ENCODE measurements around the gene HES5. TPM values are rescaled to one million over a fixed set of nuclear protein-coding genes. Genes with fewer than 3 reads are reported as not detected.
"Not testable (repeated sequence)": the region's sequence is repeated elsewhere in the genome, so short reads cannot be mapped to it uniquely, and the experiment has no call there.

HES5 gene, protein sequence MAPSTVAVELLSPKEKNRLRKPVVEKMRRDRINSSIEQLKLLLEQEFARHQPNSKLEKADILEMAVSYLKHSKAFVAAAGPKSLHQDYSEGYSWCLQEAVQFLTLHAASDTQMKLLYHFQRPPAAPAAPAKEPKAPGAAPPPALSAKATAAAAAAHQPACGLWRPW
- 1.6 TPM in 1 of 2 replicates, not detected in the other for total RNA-seq (2014; rRNA removed; shearing (Covaris generic))

DNA sequence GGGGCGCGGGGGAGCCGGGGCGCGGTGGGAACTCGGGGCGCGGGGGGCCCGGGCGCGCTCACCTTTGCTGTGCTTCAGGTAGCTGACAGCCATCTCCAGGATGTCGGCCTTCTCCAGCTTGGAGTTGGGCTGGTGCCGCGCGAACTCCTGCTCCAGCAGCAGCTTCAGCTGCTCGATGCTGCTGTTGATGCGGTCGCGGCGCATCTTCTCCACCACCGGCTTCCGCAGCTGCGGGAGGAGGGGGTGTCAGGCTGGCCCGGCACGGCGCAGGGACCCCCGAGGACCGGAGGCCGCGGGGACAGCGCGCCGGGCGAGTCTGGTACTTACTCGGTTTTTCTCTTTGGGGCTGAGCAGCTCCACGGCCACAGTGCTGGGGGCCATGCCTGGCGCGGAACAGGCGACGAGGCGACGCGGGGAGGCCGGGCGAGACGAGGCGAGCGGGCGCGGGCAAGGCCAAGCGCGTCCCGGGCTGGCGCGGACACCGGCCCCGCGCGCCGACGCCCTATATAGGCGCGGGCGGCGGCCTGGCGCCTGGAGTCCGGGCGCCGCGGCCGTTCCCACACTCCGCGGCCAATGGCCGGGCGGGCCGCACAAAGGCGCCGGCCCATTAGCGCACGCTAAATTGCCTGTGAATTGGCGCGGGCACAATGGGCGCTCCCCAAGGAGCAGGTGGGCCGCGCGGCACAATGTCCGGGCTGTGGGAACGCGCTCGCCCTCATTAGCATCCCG is at the start of gene HES5:
Gene HES5 (minus strand): TSS at position 480 of the 729 bp plus-strand sequence. CDS start 99 bp downstream, at position 381.
- no peak for DNase-seq (ENCODE audit: low read depth)

DNA sequence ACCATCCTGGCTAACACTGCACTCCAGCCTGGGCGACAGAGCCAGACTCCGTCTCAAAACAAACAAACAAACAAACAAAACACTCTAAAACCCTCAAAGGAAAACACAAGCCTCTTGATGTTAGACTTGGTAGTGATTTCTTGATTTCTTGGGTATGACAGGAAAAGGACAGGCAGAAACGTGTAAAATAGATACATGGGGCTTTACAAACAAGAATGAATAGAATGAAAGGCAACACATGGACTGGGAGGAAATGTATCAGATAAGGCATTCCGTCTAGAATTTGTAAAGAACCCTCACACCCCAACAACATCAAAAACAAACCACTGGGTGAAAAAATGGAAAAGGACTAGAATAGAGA is 48.7 kb upstream of the HES5 start:
- DNase-seq (ENCODE audit: low read depth), result no peak

DNA sequence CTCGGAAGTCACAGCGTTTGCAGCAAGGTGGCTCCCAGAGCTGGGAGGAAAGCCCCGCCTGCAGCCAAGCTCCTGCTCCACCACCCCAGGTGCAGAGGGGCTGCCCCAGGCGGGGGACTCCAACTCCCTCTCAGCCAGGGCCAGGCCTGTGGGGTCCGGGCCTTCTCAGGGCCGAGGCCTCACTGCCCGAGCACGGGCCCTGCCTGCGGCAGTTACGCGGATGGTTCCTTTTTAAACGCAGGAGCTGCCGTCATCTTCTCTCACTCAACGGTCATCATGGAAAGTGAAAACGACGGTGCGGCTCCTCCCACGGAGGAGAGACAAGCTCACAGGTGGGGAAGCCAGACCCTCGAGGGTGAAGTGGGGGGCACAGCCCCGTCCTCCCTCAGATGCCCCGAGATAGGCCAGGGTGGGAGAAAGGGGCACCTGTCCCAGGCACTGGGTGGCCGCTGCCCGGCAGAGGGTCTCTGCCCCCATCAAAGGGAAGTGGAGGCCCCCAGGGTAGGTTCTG is 47.6 kb upstream of the HES5 start:
- not testable (repeated sequence) for DNase-seq (ENCODE audit: low read depth)

DNA sequence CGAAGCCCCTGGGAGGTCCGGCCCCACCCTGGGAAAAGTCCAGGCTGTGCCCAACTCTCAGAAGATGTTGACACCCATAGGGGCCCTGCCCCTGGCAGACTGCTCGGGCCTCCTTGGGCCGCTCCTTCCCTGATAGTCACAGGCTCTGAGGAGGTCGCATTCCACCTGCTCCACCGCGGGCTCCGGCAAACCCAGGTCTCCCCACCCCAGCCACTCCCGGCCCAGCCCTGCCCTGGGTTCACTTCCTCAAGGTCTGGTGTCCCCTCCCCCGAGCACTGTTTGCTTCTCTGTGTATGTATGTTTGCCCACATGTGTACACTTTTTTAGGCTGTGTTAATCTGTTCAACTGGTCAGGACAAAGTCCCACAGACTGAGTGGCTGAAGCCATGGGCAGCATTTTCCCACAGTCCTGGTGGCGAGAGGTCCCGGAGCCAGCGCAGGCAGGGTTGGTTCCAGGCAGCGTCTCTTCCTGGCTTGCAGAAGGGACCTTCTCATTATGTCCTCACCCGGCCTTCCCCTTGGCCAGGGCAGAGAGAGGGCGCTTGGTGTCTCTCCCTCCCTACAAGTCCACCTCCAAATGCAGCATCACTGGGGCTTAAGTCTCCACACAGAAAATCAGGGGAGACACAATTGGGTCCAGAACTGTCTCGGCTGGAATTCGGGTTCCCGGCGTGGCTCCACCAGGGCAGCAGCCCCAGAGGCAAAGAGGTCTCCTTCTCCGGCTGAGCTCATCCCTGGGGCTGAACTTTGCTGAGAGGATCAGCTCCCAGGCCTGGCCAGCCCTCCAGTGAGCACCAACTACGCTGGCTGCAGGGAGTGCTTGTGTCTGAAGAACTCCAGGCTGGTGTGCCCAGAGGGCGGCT is 46.0 kb upstream of the HES5 start:
- no peak for DNase-seq (ENCODE audit: low read depth)

DNA sequence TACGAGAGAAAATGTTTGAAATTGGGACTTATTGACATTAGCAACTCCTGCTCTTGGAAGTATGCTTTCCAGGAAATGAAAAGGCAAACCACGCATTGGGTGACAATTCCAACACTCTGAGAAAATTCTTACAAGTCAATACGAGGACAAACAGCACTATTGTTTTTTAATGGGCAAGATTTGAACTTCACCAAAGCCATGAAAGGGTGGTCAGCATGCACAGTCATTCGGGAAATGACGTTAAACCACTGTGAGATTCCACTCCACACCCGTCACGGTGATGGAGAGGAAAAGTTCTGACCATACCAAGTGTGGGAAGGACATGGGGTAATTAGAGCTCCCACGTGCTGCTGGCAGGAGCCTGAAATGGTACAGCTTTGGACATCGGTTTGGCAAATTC is 44.3 kb upstream of the HES5 start:
- DNase-seq (ENCODE audit: low read depth), result peak; percentile 28

DNA sequence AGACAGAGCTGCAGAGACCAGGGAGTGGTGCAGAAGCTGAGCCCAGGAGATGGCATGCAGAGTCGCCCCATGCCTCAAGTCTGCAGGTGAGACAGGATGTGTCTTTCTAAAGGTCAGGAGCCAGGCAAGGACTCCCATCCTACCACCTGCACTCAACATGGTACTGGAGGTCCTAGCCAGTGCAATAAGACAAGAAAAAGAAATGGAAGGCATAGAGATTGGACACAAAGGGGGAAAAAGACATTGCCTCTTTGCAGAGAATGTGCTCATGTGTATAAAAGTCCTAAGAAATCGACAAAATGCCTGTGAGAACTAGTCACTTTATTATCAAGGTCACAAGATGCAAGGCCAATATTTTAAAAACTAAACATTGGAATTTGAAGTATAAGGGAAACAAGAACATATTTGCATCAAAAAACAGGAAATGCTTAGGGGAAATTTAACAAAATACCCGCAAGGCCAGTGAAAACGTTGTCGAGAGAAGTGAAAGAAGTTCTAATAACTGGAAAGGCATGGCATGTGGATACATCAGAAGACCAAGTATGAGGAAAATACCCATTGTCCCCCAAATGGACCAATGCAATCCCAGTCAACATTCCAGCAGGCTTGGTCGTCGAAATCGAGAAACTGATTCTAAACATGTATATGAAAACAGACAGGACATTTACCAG is 43.3 kb upstream of the HES5 start:
- no peak for DNase-seq (ENCODE audit: low read depth)

DNA sequence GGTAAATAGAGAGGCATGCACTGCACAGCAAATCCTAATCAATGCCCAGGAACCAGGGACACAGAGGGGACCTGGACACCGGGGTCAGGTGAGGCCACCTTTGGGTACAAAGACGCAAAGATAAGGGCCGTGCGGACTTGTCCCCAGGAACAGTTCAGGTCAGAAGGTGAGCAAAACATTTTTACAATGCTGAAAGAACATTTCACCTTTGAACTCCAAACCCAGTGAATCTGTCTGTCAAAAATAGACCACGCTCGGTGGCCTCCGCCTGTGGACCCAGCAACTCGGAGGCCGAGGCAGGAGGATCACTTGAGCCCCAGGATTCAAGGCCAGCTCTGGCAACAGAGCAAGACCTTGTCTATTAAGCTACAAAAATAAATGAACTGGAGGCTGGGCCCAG is 41.3 kb upstream of the HES5 start:
- DNase-seq (ENCODE audit: low read depth), result no peak

DNA sequence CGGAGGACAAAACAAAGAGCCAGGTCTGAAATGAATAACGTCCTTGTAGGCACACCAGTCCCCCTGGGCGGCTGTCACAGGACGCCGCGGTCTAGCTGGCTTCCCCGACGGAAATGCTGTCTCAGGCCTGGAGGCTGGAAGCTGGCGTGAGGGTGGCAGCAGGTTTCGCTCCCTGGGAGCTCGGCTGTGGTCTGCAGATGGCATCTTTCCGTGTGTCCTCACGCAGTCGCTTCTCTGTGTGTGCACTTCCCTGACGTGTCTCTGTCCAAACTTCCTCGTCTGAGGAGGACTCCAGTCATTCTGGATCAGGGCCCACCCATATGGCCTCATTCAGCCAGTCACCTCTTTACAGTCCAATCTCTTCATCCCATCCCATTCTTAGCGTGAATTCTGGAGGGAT is 40.3 kb upstream of the HES5 start:
- no peak for DNase-seq (ENCODE audit: low read depth)

DNA sequence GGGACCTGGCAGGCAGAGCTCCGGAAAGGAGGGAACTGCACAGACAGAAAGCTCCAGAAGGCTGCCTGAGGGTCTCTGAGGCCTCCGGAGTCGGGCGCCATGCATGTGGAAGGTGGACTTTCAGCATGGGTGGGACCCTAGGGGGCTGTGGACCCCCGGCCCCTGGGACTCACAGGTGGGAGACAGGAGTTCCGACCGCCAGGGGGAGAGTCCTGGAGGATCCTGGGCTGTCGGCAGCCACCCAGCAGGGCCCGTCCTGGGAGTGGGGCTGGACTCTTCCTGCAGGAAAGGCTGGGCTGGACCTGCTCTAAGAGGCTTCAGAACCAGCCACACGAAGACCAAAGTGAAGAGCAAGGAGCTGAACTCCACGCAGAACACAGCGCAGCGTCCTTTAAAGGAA is 39.6 kb upstream of the HES5 start:
- DNase-seq (ENCODE audit: low read depth), result not testable (repeated sequence)

DNA sequence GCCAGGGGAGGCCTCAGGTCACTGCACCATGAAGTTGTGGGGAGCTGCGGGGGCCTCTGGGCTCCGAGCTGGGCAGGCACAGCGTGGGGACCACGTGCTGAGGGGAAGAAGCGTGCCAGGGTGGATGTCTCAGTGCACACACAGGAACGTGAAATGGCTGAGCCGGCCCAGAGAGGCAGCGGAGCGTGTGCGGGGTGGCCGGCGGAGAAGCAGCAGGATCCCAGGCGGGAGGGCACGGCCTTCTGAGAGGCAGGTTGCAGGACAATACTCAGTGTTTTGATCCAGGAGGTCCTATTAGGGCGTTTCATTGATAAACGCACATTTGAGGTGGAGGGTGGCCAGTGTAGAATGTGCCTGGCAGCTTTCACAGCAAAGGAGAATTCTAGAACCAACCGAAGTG is 39.0 kb upstream of the HES5 start:
- no peak for DNase-seq (ENCODE audit: low read depth)

DNA sequence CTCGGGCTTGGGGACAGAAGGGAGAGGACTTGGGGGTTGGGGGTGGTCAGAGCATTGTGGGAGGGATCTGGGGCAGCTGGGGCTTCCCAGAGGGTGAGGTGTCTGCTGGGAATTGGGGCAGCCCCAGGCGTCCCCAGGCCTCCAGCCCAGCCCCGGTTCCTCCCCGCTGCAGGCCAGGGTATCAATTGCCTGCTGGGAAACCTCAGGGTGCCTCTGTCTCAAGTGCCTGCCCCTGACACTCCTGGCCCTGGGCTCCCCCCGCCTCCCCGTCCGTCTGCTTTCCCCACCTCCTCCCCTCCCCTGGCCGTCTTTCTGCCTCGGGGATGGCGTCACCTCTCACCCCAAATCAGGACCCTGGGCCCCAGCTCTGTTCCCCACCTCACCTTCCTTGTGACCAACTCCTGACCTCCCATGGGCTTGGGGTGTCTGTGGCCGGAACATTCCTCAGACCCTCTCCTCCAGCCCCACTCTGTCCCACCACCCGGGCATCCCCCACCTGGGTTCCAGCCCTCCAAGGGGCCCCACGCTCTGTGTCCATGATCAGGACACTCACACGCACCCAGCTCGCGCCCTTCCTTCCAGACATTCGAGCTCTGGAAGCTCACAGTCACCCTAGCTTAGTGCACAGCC is 38.2 kb upstream of the HES5 start:
- not testable (repeated sequence) for DNase-seq (ENCODE audit: low read depth)

DNA sequence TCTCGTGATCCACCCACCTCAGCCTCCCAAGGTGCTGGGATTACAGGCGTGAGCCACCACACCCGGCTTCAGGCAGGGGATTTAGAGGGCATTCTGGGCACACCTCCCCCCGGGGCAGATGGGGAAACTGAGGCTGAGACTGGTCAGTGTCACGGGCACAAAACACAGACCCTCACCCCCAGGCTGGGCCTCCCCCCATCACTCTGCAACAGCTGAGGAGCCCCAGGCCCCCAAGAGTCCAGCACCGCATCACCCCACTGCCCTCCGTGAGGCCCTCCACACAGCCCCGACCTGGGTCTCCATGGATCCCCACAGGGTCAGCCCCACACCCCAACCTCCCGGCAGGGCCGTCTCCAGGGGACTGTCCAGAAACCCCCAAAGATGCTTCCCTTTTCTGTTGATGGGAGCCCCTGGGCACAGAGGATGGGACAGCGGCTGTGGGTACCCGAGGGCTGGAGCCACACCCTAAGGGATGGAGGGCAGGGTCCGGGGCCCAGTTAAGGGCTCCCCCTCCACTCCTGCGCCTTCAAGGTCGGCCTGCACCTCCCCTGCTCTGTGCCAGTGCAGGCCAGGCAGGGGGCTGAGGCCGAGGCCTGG is 37.1 kb upstream of the HES5 start:
- DNase-seq (ENCODE audit: low read depth), result no peak

DNA sequence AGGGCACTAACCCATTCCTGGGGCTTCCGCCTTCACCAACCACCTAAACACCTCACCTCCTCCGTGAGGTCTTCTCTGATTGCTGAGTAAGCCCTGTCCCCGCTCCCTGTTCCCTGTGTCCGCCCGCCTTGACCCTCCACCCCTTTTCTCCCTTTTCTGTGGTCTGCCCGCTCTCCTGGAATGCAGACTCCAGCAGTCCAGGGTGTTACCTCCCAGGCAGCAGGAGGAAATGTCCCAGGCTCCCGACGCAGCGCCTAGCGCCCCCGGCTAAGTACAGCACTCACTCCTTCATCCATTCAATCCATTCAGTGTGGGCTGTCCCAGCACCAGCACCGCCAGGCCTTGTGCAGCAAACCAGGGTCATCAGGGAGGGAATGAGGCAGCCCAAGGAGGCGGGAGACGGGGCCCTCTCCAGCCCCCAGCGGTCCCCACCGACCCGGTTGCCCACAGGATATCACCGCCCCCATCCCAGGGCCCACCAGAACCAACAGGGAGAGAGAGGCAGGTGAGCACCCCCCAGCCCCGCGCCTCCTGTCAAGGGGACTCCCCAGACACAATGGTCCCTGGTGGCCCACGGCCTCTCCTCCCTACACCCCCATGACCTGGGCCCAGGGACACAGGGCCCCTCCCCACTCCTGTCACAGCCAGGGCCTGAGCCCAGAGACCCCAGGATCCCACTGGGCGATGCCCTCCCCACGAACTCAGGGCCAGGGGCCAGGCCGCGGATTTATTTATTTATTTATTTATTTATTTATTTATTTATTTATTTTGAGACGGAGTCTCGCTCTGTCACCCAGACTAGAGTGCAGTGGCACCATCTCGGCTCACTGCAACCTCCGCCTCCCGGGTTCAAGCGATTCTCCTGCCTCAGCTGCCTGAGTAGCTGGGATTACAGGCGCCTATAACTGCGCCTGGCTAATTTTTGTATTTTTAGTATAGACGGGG is 36.3 kb upstream of the HES5 start:
- DNase-seq (ENCODE audit: low read depth), result peak; percentile 67

DNA sequence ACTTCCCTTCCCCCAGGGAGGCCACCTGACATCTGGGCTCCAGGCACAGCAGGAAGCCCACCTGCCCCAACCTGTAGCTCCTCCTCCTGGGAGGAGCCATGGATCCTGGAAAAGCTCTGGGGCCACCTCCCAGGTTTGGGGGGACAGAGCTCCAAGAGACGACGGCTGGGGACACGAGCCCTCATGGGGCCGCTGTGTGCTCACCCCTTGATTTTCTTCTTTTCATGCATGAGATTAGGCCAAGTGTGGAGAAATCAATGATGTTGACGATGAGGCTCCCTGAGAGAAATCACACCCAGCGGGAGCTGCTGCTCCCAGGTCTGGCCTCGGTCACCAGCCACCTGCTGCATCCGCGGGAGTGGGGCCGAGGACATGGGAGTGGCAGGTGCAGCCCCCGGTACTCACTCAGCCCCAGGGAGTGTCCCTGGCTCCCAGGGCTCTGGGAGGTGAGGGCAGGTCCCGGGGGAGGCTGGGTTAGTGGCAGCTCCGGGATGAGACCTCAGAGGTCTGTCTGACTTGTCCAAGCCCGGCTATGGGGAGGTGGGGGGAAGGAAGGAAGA is 34.8 kb upstream of the HES5 start:
- no peak for DNase-seq (ENCODE audit: low read depth)

DNA sequence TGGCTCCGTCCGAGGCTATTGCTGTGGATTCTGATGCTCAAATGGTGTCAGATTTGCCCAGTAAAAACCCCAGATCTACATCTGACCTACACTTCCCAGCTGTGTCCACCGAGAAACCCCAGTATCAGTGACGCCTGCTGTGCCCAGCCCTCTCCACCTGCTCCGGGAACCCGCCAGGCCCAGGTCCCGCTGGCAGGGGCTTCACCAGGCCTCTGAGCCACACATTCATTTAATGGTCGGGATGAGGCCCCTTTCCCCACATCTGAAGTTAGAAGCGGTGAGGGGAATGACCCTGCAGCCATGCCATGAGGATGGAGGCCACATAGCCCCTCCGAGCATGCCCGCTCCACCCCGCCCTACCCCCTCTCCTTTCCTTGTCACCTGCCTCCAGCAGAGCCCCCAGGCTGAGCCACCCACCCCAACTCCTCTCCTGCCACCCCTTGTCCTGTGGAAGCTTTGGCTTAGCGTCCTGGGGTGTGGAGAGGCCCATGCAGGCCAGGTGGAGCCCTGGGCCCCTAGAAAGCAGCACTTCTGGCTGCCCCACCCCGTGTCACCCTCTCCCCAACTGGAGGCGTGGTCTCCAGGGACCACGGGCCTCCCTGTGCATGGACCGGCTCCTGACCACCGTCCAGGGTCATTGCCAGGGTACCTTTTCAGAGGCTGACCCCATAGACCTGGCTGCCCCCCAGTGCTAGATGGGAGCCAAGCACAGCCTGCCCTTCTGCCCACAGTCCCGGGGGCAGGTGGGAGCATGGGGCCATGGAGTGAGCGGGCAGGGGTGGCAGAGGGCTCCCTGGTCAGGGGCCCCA is 34.1 kb upstream of the HES5 start:
- DNase-seq (ENCODE audit: low read depth), result no peak

DNA sequence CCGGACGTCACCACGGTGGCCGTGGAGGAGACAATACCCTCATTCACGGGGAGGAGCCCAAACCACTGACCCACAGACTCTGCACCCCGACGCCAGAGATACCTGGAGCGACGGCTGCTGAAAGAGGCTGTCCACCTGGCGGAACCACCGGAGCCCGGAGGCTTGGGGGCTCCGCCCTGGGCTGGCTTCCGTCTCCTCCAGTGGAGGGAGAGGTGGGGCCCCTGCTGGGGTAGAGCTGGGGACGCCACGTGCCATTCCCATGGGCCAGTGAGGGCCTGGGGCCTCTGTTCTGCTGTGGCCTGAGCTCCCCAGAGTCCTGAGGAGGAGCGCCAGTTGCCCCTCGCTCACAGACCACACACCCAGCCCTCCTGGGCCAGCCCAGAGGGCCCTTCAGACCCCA is 33.1 kb upstream of the HES5 start:
- DNase-seq (ENCODE audit: low read depth), result no peak

DNA sequence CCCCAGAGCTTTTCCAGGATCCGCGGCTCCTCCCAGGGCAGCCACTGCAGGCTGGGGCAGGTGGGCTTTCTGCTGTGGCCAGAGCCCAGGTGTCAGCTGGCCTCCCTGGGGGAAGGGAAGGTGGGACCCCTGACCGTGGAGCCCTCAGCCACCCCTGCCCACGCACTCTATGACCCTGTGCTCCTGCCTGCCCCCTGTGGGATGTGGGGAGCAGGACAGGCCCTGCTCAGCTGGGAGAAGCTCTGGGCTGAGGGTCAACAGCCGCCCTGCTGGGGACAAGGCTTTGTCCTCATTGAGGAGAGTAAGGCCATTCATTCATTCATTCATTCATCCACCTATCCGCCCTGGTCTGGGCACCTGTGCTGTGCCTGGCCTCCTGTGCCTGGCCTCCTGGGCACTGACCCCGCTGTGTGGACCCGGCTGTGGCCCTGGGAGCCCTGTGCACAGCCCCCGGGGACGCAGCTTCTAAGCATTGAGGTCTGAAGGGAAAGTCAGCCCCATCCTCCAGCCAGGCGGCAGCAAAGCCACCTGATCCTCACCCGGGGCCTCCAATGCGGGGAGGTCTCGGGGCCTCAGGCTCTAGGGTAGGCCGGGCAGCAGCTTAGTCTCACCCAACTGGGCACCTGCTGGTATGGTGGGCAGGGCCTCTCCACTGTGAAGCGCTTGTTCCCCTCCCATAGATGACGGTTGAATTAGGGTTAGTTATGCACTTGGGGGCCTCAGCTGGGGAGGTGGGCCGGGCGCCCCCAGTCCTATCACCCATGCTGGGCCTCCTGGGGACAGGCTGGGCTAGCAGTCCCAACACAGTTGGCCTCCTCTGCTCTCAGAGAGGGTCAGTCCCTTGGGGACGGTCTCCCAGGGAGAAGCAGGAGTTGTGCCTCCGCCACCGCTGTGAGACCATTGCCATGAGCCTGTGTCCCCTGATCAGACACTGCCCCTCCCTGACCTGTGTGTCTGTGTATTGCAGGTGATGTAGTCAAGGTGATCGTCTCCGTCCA is 32.1 kb upstream of the HES5 start:
- no peak for DNase-seq (ENCODE audit: low read depth)
